NCI-H1092 (cell line): ENCODE data around the gene KBTBD12.

Experiments used
- DNase-seq: peaks from one replicate; lab custom pipeline; 2025; lab: John Stamatoyannopoulos, UW

The KBTBD12 gene

GRCh38 chr3:128012050-128012449 is 97.0 kb downstream of the KBTBD12 start:
- DNase-seq, result no peak

GRCh38 chr3:128014548-128014947 is 99.5 kb downstream of the KBTBD12 start:
- no peak for DNase-seq

- DNase-seq, result no peak
Measured at GRCh38 chr3:128016502-128016901, 101.5 kb downstream of the KBTBD12 start.

DNA sequence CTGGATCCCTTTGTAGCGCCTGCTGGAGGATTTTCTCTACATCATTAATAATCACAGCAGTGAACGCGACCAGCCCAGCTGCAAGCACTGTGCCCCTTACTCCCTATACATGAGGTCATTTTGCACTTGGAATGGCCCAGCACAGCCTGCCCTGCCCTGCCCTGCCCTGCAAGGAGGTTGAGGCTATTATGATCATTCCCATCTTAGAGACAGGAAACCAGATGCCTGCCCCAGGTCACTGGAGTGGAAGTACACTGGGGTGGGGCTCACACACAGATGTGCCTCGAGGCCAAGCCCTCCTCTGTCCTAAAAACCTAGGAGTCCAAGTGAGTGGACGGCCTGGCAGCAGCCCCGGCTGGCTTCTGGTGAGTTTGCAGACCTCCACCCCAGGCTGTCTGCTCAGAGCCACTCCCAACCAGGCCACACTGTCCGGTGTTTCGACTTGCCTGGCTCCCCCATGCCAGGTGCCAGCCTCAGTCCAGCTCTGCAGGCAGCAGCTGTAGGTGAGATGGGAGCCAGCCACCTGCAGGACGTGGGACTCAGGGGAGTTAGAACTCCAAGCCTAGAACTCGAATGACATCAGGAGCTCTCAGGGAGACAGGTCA is 106.8 kb downstream of the KBTBD12 start:
- DNase-seq, result no peak

DNA sequence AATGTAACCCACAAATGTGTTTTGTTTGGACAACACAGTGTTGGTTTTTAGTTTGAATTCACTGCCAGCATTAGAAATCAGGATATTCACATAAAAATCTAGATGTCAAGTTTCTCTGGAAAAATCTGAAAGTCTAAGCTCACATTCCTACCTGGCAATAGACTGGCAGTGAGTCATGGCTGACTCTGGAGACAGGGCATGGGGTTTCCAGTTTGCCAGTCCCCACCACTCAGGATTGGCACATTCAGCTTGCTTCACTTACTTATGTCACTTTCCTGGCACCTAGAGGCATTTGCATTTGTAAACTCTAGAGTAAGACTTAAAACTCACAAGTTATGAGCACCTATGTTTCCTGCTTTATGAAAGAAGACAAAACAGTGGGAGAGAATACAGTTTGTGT is 118.1 kb downstream of the KBTBD12 start:
- DNase-seq, result no peak

DNA sequence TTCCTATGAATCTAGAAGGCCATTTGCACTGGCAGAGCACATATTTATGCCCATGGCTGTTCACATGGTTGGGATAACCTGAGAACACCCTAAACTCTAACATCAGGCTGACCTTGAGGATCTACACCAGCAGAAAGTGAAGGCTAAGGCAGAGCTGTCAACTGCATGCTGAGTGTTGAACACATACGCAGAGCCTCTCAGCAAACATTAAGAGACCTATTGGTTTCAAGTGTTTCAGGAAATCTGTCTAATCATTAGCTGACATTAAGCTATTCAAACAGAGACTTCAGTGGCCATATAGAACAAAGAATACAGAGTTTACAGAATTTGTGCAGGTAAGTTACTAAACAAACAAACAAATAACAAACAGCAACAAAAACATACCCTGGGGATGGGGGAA is 121.1 kb downstream of the KBTBD12 start:
- DNase-seq, result no peak
